Measurements from ENCODE around the gene INHBC. TPM values are rescaled to one million over a fixed set of nuclear protein-coding genes. Genes with fewer than 3 reads are reported as not detected.
A peak's percentile ranks its signal among the peaks of the same experiment; 100 is the strongest.

The INHBC gene
- total RNA-seq, 4 donors from 2014 or later = not detected

DNA sequence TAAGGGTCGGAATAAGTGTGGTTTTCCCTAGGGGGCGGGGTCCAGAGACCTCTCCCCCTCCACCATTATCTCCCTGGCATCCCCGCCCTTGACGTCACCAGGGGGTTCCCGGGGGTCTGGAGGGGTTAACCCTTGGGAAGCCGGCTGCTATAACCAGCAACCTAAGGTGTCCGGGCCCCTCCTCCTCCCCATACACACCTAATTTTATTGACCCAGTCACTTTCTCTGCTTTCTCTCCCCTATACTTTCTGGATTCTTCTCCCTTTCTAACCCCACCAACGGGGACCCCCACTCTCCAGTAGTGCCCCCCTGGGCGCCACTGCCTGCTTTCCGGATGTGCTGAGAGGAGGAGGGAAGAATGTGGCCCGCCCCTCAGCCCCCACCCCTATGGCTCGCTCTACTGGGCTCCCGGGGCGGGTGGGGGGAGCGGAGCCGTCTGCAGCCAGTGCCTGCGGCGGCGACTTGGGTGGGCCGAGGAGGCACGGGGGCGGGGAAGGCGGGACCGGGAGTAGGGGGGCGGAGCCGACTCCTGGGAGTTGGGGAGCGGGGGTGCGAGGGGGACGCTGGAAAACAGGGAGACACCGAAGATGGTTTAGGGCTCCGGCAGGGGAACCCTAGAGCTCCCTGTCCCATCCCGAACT lies 26.8 kb downstream of the INHBC start:
- peaks cover 3 to 11% of the 10 kb centered on the region in 2 donors for H3K4me1 ChIP-seq
- H3K36me3 ChIP-seq = no peaks in the 10 kb centered on the region
- H3K9me3 ChIP-seq = no peaks in the 10 kb centered on the region
- DNase-seq = peak; percentile 74 to 78
- H3K27me3 ChIP-seq = no peaks in the 10 kb centered on the region
- H3K4me3 ChIP-seq = peak overlapping the region; percentile 51 to 59
- TF ChIP-seq POLR2A (IDR thresholded peaks at IDR 0.05) = no peak
- TF ChIP-seq, protein P1, sequence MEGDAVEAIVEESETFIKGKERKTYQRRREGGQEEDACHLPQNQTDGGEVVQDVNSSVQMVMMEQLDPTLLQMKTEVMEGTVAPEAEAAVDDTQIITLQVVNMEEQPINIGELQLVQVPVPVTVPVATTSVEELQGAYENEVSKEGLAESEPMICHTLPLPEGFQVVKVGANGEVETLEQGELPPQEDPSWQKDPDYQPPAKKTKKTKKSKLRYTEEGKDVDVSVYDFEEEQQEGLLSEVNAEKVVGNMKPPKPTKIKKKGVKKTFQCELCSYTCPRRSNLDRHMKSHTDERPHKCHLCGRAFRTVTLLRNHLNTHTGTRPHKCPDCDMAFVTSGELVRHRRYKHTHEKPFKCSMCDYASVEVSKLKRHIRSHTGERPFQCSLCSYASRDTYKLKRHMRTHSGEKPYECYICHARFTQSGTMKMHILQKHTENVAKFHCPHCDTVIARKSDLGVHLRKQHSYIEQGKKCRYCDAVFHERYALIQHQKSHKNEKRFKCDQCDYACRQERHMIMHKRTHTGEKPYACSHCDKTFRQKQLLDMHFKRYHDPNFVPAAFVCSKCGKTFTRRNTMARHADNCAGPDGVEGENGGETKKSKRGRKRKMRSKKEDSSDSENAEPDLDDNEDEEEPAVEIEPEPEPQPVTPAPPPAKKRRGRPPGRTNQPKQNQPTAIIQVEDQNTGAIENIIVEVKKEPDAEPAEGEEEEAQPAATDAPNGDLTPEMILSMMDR (IDR thresholded peaks at IDR 0.05) = no peak
- H3K27ac ChIP-seq = peak overlapping the region; percentile 88 to 89
- intact Hi-C loops (cut with DNase I; ENCODE audit: low total_unique reads) = no loop called here

DNA sequence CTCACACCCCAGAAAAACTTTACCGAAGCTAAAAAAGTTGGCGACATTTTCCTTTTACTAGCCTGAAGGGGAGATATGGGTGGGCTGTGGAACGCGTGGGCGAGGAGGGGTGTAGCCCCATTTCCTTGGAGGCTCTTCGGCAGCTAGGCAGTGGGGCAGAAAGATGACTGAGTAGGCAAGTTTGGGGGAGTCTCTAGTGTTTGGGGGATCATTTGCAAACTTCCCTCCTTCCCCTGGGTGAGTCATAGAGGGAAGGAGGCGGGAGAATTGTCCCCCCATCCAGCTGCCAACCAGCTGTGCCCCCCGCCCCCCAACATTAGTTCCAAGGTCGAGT lies 27.3 kb downstream of the INHBC start:
- Histone ChIP-seq H3K4me3 (peak overlapping the region; percentile 51 to 59), H3K27ac (peak overlapping the region; percentile 88 to 89), H3K9me3 (no peaks in the 10 kb centered on the region), H3K4me1 (peaks cover 3 to 11% of the 10 kb centered on the region in 2 donors), H3K27me3 (no peaks in the 10 kb centered on the region), H3K36me3 (no peaks in the 10 kb centered on the region)
- intact Hi-C loops (cut with DNase I; ENCODE audit: low total_unique reads) = no loop called here
- DNase-seq = no peak
- TF ChIP-seq, protein P1 (IDR thresholded peaks at IDR 0.05) = no peak
- no peak for TF ChIP-seq POLR2A (IDR thresholded peaks at IDR 0.05)

DNA sequence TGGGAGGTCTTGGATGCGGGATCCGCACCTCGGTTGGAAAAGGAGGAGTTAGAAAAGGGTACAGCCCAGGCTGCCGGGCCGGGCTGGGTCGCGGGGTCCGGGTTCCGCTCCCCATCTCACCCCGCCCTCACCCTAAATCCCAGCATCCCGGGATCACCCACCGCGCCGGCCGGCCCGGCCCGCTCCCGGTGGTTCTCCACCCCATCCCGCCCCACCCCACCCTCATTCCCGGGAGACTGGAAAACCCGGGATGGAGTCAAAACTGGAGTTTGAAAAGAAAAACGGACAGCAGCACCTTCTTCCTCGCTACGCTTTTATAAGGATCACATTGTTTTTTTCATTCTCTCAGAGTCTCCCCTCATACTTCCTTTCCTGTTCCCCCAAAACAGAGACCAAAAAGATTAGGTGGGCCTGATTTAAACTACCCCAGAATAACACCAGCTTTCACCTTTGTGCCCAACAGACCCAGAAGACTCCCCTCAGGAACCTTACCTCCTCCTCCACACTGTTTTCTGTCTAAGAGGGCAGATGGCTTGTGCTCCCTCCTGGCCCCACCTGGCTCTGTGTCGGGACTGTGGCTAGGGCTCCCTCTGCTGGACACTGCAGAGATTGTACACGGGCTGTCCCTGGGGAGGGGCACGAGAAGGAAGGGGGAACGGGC lies 27.8 kb downstream of the INHBC start:
- no peaks in the 10 kb centered on the region for H3K9me3 ChIP-seq
- intact Hi-C loops (cut with DNase I; ENCODE audit: low total_unique reads) = no loop called here
- H3K27ac ChIP-seq = peak overlapping the region; percentile 88 to 89
- no peaks in the 10 kb centered on the region for H3K27me3 ChIP-seq
- peak overlapping the region; percentile 51 to 59 for H3K4me3 ChIP-seq
- no peaks in the 10 kb centered on the region for H3K36me3 ChIP-seq
- peak; percentile 89 to 90 for DNase-seq
- H3K4me1 ChIP-seq = peaks cover 3 to 11% of the 10 kb centered on the region in 2 donors
- TF ChIP-seq, protein P1 (IDR thresholded peaks at IDR 0.05) = peak; percentile 85 to 96 (median 94)
- TF ChIP-seq POLR2A (IDR thresholded peaks at IDR 0.05) = peak in 1 of 2 donors; percentile 38

DNA sequence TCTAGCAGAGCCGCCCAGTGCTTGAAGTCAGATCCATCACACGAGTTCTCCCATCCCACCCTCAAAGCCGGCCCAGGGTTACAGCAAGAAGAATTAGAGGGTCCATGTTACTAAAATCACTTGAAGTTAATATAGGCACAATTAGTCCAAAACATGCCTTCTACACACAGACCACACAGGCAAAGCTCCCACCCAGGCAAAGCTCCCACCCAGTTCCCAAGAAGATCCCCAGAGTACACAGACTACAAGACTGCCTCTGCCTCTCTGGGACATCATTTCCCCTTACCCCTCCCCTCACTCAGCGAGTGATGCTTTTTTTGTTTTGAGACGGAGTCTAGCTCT lies 28.3 kb downstream of the INHBC start:
- Histone ChIP-seq H3K9me3 (no peaks in the 10 kb centered on the region), H3K4me3 (no peak overlapping the region), H3K36me3 (no peaks in the 10 kb centered on the region), H3K27ac (peak overlapping the region; percentile 88 to 89), H3K27me3 (no peaks in the 10 kb centered on the region), H3K4me1 (peaks cover 3 to 11% of the 10 kb centered on the region in 2 donors)
- TF ChIP-seq POLR2A (IDR thresholded peaks at IDR 0.05) = no peak
- TF ChIP-seq, protein P1 (IDR thresholded peaks at IDR 0.05) = no peak
- DNase-seq = no peak
- intact Hi-C loops (cut with DNase I; ENCODE audit: low total_unique reads) = no loop called here

DNA sequence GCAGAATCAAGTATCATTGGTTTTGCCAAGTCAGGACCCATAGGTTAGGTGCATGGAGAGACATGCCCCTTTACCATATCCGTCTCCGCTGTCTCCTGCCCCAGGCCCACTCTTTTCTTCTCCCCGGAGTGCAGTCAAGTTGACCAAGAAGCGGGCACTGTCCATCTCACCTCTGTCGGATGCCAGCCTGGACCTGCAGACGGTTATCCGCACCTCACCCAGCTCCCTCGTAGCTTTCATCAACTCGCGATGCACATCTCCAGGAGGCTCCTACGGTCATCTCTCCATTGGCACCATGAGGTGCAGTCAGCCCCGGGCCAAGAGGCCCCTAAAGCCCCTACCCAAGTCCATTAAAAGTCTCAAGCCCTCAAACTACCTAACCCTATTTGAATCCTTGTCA lies 30.0 kb downstream of the INHBC start:
- Histone ChIP-seq H3K36me3 (no peaks in the 10 kb centered on the region), H3K27me3 (no peaks in the 10 kb centered on the region), H3K4me1 (peaks cover 3 to 11% of the 10 kb centered on the region in 2 donors), H3K27ac (no peak overlapping the region), H3K9me3 (no peaks in the 10 kb centered on the region), H3K4me3 (no peak overlapping the region)
- intact Hi-C loops (cut with DNase I; ENCODE audit: low total_unique reads) = no loop called here
- no peak for TF ChIP-seq POLR2A (IDR thresholded peaks at IDR 0.05)
- TF ChIP-seq, protein P1 (IDR thresholded peaks at IDR 0.05) = no peak
- DNase-seq = no peak

Data from uterus (tissue), 4 donors.